ENCODE data around the gene CDC45.
"Not testable (repeated sequence)": the region's sequence is repeated elsewhere in the genome, so short reads cannot be mapped to it uniquely, and the experiment has no call there.

The CDC45 gene

GRCh38 chr22:19533857-19534256 lies 54.1 kb downstream of the CDC45 start:
- no peak for DNase-seq

GRCh38 chr22:19535001-19535400 lies 55.3 kb downstream of the CDC45 start:
- no peak for DNase-seq

GRCh38 chr22:19536564-19536963 lies 56.8 kb downstream of the CDC45 start:
- DNase-seq = no peak

- DNase-seq = no peak
Observed at GRCh38 chr22:19537941-19538488, 58.3 kb downstream of the CDC45 start.

- DNase-seq = no peak
Observed at GRCh38 chr22:19540394-19540793, 60.7 kb downstream of the CDC45 start.

GRCh38 chr22:19543970-19544708 lies 64.4 kb downstream of the CDC45 start:
- no peak for DNase-seq

GRCh38 chr22:19545935-19546207 lies 66.2 kb downstream of the CDC45 start:
- no peak for DNase-seq

GRCh38 chr22:19546680-19547079 lies 67.0 kb downstream of the CDC45 start:
- no peak for DNase-seq

- no peak for DNase-seq
Observed at GRCh38 chr22:19547620-19548019, 67.9 kb downstream of the CDC45 start.

- not testable (repeated sequence) for DNase-seq
Observed at GRCh38 chr22:19548427-19548826, 68.7 kb downstream of the CDC45 start.

GRCh38 chr22:19548964-19549363 lies 69.2 kb downstream of the CDC45 start:
- no peak for DNase-seq

- no peak for DNase-seq
Observed at GRCh38 chr22:19549428-19549827, 69.7 kb downstream of the CDC45 start.

GRCh38 chr22:19550382-19550781 lies 70.7 kb downstream of the CDC45 start:
- DNase-seq = no peak

GRCh38 chr22:19553201-19553600 lies 73.5 kb downstream of the CDC45 start:
- no peak for DNase-seq

- DNase-seq = no peak
Observed at GRCh38 chr22:19554834-19555404, 75.2 kb downstream of the CDC45 start.

GRCh38 chr22:19555651-19556050 lies 75.9 kb downstream of the CDC45 start:
- DNase-seq = no peak

GRCh38 chr22:19556963-19557545 lies 77.3 kb downstream of the CDC45 start:
- DNase-seq = no peak

- DNase-seq = no peak
Observed at GRCh38 chr22:19559324-19559811, 79.6 kb downstream of the CDC45 start.

GRCh38 chr22:19559956-19560355 lies 80.2 kb downstream of the CDC45 start:
- no peak for DNase-seq

GRCh38 chr22:19565382-19566278 lies 85.9 kb downstream of the CDC45 start:
- no peak for DNase-seq

- no peak for DNase-seq
Observed at GRCh38 chr22:19566279-19567156, 86.8 kb downstream of the CDC45 start.

All from midbrain (tissue), 1 donor.